GM20431 (cell line): Measurements from ENCODE around the gene PRR20G.
"Not testable (repeated sequence)": the region's sequence is repeated elsewhere in the genome, so short reads cannot be mapped to it uniquely, and the experiment has no call there.

Experiments
- in situ Hi-C: fragments of 300-500 bp; cut with MseI, MboI; formaldehyde crosslinking; loops from one replicate; pipeline ENCODE4 v1.15.0; 2020; ENCODE audit warnings: low sequenced_read_pairs; ENCODE audit not compliant: unreplicated experiment

PRR20G gene

DNA sequence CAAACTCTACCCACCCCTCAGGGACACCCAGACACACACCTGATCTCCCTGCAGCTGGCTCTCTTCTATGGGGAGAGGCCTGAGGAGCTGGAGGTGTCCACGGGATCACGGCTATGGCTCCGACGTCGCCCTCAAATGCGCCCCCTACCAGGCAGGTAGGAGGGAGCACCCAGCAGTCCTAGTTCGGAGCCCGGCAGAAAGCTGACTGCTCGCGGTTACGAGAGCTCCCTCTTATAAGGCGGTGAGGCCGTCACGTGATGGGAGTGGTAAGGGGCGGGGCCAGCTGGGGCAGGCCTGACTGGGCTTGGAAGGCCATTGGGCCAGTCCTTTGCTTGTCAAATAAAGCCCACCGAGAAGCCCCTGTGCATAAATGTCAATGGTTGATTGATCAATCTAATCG is at the start of gene PRR20G:
Gene PRR20G (minus strand): TSS at position 207 of the 400 bp plus-strand sequence. CDS start 681 bp downstream, outside the sequence.
- in situ Hi-C loops, result no loop called here

- in situ Hi-C loops, result no loop called here
Measured at GRCh38 chr3:127337001-127337400, 49.2 kb upstream of the PRR20G start.

- in situ Hi-C loops, result no loop called here
Measured at GRCh38 chr3:127336101-127336500, 48.3 kb upstream of the PRR20G start.

DNA sequence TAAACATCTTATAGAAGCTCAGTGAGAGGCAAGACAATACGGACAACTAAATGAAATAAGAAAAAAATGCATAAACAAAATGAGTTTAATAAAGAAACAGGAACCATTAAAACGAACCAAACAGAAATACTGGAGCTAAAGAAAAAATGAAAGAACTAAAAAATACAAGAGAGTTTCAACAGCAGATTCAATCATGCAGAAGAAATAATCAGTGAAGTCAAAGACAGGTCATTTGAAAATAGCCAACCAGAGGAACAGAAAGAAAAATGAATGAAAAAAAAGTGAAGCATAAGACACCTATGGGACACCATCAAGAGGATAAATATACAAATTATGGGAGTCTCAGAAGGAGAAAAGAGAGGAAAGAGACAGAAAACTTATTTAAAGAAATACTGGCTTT is 42.5 kb upstream of the PRR20G start:
- in situ Hi-C loops, result no loop called here

DNA sequence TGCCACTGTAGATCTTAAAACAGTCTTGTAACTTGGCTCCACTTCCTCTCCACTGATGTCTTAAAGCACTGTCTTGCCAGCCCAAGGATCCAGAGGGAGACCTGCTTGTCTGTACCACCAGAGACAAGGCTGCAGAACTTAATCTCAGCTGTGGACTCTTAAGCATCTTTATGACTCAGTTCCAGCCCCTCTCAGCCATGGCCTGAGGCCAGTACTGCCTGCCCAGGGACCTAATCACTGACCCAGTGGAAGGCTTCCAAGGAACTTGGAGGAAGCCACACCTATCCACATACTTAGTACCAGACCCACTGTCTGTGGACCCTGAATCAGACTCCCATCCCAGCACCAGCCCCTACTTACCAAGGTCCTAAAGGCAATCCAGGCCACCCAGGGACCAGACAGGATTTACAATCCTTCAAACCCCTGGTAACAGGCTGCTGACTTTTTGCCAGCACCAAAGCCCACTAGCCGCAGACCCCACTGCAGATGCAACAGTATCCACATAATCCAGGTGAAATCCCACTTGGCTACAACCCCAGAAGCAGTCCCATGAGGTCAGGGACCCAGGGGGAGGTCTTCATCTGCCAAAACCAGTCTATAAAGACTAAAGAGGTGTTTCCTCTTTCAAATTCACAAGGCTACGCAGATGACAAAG is 41.9 kb upstream of the PRR20G start:
- in situ Hi-C loops, result no loop called here

- in situ Hi-C loops, result no loop called here
Measured at GRCh38 chr3:127328421-127328820, 40.6 kb upstream of the PRR20G start.

GRCh38 chr3:127326341-127326740 is 38.5 kb upstream of the PRR20G start:
- in situ Hi-C loops, result no loop called here

- in situ Hi-C loops, result no loop called here
Measured at GRCh38 chr3:127325629-127325961, 37.7 kb upstream of the PRR20G start.

DNA sequence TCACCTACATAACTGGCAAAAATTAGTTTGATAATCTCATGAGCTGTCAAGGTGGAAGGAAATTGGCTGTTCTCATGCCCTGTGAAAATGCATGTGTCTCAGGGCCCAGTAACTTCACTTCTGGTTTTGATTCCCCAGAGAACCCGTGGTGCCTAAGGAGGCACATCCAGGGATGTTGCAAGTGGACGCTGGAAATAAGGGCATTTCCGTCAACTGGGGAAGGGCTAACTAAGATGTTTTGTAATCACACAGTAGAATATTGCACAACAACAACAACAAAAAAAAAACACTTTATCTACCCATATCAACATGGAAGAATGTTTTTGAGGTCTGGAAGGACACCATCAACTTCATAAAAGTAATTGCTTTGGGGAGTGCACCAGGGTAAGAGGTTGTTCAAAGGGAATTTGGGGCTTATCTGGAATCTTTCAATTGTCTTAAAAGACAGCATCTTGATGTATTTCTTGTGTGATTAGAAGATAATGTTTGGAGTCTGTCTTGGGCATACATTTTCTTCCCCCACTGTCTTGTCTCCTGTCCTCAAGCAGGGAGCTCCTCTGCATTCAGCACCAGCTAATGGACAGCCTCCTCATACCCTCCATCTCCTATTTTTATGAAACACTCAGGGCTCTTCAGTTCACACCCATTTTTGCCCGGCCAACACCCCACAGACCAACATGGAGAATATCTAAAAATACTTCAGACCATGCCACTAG is 37.2 kb upstream of the PRR20G start:
- in situ Hi-C loops, result no loop called here

DNA sequence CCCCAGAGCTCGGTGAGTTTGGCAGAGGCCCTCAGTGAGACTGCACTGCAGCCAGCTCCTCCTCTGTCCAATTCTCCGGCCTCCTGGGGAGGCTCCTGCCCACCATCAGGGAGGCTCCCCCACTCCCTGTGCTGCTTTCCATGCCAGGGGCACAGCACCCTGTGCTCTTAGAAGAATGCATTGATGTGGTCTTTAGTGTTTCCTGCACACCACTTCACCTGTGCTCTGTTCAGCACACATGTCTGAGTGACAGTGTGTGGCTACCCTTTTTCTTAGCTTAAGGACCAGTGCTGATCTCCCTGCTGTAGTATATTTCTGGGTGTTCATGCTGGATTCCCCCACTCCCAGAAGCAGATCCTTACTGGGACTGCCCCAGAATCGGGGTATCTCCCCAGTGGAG is 36.2 kb upstream of the PRR20G start:
- in situ Hi-C loops, result no loop called here

DNA sequence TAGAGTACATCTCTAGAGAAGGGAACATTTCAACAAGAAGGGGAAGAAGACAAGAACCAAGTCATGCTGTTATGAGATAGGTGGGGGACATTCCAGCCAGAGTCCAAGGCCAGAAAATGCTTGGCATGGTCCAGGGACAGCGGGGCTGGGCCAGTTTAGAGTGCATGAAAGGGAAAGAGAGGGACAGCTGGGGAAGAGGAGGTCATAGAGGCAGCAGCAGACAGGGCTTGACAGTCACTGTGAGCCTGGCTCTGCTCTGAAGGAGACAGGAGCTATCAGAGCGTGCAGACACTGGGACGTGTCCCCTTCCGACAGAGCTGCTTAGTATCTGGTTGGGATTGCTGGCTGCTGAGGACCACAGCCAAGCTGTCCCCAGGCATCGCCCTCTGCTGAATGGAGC is 35.7 kb upstream of the PRR20G start:
- in situ Hi-C loops, result no loop called here

DNA sequence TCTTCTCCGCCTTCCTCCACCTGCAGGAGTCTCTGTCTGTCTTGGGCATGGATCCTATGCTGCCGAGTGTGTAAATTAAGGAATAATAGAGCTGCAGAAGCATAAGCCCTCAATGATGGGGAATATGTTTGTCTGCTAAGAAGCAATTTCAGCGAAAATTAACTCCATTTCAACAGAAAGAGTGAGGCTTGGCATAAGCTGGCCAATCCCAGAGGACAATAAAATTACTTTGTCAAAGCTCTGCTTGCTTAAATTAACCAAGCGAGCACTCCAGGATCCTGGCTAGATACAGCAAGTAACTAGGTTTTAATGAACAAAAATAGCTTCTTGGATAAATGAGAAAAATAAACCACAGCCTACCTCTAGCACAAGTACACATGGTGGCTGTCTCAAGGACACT is 33.5 kb upstream of the PRR20G start:
- in situ Hi-C loops, result no loop called here

- in situ Hi-C loops, result no loop called here
Measured at GRCh38 chr3:127320529-127321121, 32.8 kb upstream of the PRR20G start.

DNA sequence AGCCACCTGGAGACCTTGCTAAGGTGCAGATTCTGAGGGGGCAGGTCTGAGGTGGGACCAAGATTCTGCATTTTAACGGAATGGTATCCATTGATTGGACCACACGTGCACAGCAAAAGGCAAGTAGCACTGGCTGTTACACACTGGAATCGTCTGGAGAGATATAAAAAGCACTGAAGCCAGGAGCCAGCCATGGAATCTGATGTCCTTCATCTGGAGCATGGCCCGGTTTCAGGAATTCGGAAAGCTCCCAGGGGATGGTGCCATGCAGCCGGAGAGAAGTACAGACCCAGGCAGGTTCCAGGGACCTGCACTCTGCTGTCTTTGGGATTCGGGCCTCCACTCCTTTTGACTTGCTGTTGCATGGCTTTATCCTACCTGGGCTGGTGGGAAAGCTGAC is 28.8 kb upstream of the PRR20G start:
- in situ Hi-C loops, result no loop called here

DNA sequence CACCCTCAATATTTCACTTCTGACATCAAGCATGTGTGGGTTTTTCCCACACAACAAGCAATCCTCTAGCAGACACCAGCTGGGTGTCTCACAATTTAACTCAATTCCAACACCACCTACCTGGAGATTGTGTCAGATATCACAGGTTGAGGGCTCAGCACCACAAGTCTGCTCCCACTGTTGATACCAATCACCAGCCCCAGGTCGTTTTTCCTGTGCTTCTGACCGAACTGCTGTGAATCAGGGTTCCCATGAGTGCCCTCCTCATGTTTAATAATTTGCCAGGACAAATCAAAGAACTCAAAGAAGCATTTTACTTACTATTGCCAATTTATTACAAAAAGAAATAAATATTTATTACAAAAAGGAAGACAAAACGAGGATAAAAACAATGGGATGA is 25.0 kb upstream of the PRR20G start:
- in situ Hi-C loops, result no loop called here

DNA sequence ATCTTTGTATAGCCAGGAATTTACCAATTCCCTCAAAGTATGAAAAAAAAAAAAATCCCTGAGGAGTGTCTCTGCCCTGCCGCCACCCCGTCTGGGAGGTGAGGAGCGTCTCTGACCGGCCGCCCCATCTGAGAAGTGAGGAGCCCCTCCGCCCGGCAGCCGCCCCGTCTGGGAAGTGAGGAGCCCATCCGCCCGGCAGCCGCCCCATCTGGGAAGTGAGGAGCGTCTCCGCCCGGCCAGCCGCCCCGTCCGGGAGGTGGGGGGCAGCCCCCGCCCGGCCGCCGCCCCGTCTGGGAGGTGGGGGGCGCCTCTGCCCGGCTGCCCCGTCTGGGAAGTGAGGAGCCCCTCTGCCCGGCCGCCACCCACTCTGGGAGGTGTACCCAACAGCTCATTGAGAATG is 21.0 kb upstream of the PRR20G start:
- in situ Hi-C loops, result not testable (repeated sequence)

DNA sequence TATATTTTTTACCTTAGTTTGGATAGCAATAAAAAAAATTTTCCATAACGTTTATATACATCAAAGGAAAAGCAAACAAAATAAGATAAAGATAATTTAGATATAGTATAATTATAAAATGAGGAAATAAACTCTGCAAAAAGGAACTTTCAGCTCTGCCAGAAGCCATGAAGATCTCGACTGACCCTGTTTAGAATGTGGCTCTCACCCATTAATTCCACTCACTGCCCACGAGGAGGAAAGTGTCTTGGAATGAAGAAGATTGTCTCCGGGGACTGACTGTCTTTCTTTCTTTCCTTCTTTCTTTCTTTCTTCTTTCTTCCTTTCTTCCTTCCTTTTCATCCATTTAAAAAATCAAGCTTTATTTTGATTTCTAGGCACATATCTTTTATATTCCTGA is 20.1 kb upstream of the PRR20G start:
- in situ Hi-C loops, result no loop called here

GRCh38 chr3:127307112-127307835 is 19.4 kb upstream of the PRR20G start:
- in situ Hi-C loops, result no loop called here

- in situ Hi-C loops, result no loop called here
Measured at GRCh38 chr3:127306361-127307111, 18.7 kb upstream of the PRR20G start.

DNA sequence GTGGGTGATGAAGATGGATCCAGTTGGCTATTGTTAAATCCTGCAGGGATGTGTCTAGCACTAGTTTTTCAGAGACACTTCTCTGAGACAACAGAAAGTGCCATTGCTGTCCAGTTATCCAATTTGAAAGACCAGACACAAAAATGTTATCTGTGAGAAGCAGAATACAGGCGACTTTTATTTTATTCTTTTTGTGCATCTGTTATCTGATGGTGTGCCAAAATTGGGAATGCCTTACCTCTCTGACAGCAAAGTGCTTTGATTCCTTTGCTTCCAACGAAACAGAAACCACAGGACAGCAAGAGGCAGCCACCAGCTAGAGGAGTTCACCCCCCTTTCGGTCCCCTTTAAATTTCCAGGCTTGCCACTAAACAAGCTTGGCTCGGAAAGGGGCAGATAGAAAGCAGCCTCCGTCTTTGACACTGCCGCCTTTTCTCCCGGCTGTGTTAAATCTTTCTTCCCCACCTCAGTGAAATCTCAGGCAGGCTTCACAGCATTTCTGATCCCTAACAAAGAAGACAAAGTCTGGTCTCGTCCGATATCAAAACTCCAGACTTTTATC is 17.7 kb upstream of the PRR20G start:
- in situ Hi-C loops, result no loop called here
